ENCODE data around the gene CNTNAP2. TPM values are rescaled to one million over a fixed set of nuclear protein-coding genes. Genes with fewer than 3 reads are reported as not detected.

The CNTNAP2 gene
- total RNA-seq, 8 experiments from 2014 or later = 0.05 to 27.0 (median 15.0) TPM

GRCh38 chr7:147428075-147428474, 1311.5 kb downstream of the CNTNAP2 start:
- 0 to 100% (median 82%) methylated on average over 1 of the region's 1 CpG; no CpG with 5 or more reads in 2 of the 10 experiments for WGBS, 10 experiments
- in situ Hi-C loops (cut with MboI; ENCODE audit: low pct_unique_long_range_greater_than_20kb in 2 of 9, low sequenced_read_pairs in 9 of 9, unreplicated experiment in 9 of 9) = no loop called here
- Histone ChIP-seq H3K27ac (no peak overlapping the region), H3K4me1 (replicated peaks in 1 of 2) (no peaks in the 10 kb centered on the region), H3K4me3 (no peak overlapping the region)
- no peak for ATAC-seq (replicated peaks in 6 of 8)

GRCh38 chr7:147429961-147430360, 1313.4 kb downstream of the CNTNAP2 start:
- Histone ChIP-seq H3K4me1 (replicated peaks in 1 of 2) (no peaks in the 10 kb centered on the region), H3K4me3 (no peak overlapping the region), H3K27ac (no peak overlapping the region)
- no peak for ATAC-seq (replicated peaks in 6 of 8)
- in situ Hi-C loops (cut with MboI; ENCODE audit: low pct_unique_long_range_greater_than_20kb in 2 of 9, low sequenced_read_pairs in 9 of 9, unreplicated experiment in 9 of 9) = no loop called here

GRCh38 chr7:147432079-147432478, 1315.5 kb downstream of the CNTNAP2 start:
- in situ Hi-C loops (cut with MboI; ENCODE audit: low pct_unique_long_range_greater_than_20kb in 2 of 9, low sequenced_read_pairs in 9 of 9, unreplicated experiment in 9 of 9) = no loop called here
- H3K4me1 ChIP-seq (replicated peaks in 1 of 2) = no peaks in the 10 kb centered on the region
- peak in 1 of 8 experiments; percentile 37 for ATAC-seq (replicated peaks in 6 of 8)
- no peak overlapping the region for H3K4me3 ChIP-seq
- 0 to 76% (median 38%) methylated on average over 1 to 2 of the region's 2 CpGs; no CpG with 5 or more reads in 3 of the 10 experiments for WGBS, 10 experiments
- no peak overlapping the region for H3K27ac ChIP-seq

- H3K27ac ChIP-seq = no peak overlapping the region
- no peak for ATAC-seq (replicated peaks in 6 of 8)
- in situ Hi-C loops (cut with MboI; ENCODE audit: low pct_unique_long_range_greater_than_20kb in 2 of 9, low sequenced_read_pairs in 9 of 9, unreplicated experiment in 9 of 9) = no loop called here
- no peak overlapping the region for H3K4me3 ChIP-seq
- H3K4me1 ChIP-seq (replicated peaks in 1 of 2) = no peaks in the 10 kb centered on the region
- 33 to 100% (median 100%) methylated on average over 1 of the region's 1 CpG; no CpG with 5 or more reads in 6 of the 10 experiments for WGBS, 10 experiments
Observed at GRCh38 chr7:147432576-147432975, 1316.0 kb downstream of the CNTNAP2 start.

GRCh38 chr7:147436718-147437117, 1320.1 kb downstream of the CNTNAP2 start:
- Histone ChIP-seq H3K27ac (no peak overlapping the region), H3K4me1 (replicated peaks in 1 of 2) (no peaks in the 10 kb centered on the region), H3K4me3 (no peak overlapping the region)
- in situ Hi-C loops (cut with MboI; ENCODE audit: low pct_unique_long_range_greater_than_20kb in 2 of 9, low sequenced_read_pairs in 9 of 9, unreplicated experiment in 9 of 9) = no loop called here
- ATAC-seq (replicated peaks in 6 of 8) = no peak
- WGBS, 10 experiments = 0 to 100% (median 38%) methylated on average over 1 to 3 of the region's 3 CpGs; no CpG with 5 or more reads in 1 of the 10 experiments

GRCh38 chr7:147438216-147438615, 1321.6 kb downstream of the CNTNAP2 start:
- Histone ChIP-seq H3K27ac (no peak overlapping the region), H3K4me3 (no peak overlapping the region), H3K4me1 (replicated peaks in 1 of 2) (no peaks in the 10 kb centered on the region)
- in situ Hi-C loops (cut with MboI; ENCODE audit: low pct_unique_long_range_greater_than_20kb in 2 of 9, low sequenced_read_pairs in 9 of 9, unreplicated experiment in 9 of 9) = no loop called here
- ATAC-seq (replicated peaks in 6 of 8) = no peak
- 0 to 100% (median 32%) methylated on average over 1 of the region's 1 CpG; no CpG with 5 or more reads in 4 of the 10 experiments for WGBS, 10 experiments

GRCh38 chr7:147443942-147444341, 1327.3 kb downstream of the CNTNAP2 start:
- in situ Hi-C loops (cut with MboI; ENCODE audit: low pct_unique_long_range_greater_than_20kb in 2 of 9, low sequenced_read_pairs in 9 of 9, unreplicated experiment in 9 of 9) = no loop called here

GRCh38 chr7:147452816-147453215, 1336.2 kb downstream of the CNTNAP2 start:
- 0 to 100% (median 50%) methylated on average over 1 of the region's 1 CpG; no CpG with 5 or more reads in 1 of the 10 experiments for WGBS, 10 experiments
- no peak for ATAC-seq (replicated peaks in 6 of 8)
- in situ Hi-C loops (cut with MboI; ENCODE audit: low pct_unique_long_range_greater_than_20kb in 2 of 9, low sequenced_read_pairs in 9 of 9, unreplicated experiment in 9 of 9) = no loop called here

More at GRCh38 chr7:147443942-147444341, 1327.3 kb downstream of the CNTNAP2 start:
- H3K4me3 ChIP-seq = no peak overlapping the region
- H3K4me1 ChIP-seq (replicated peaks in 1 of 2) = no peaks in the 10 kb centered on the region
- 0 to 100% (median 49%) methylated on average over 1 to 2 of the region's 2 CpGs; no CpG with 5 or more reads in 1 of the 10 experiments for WGBS, 10 experiments
- no peak overlapping the region for H3K27ac ChIP-seq
- no peak for ATAC-seq (replicated peaks in 6 of 8)

GRCh38 chr7:147465223-147465622, 1348.6 kb downstream of the CNTNAP2 start:
- H3K4me3 ChIP-seq = no peak overlapping the region
- peaks cover 0 to 3% of the 10 kb centered on the region in 2 donors for H3K4me1 ChIP-seq (replicated peaks in 1 of 2)
- no peak overlapping the region for H3K27ac ChIP-seq
- WGBS, 10 experiments = 57 to 100% (median 93%) methylated on average over 1 to 2 of the region's 2 CpGs; no CpG with 5 or more reads in 1 of the 10 experiments
- in situ Hi-C loops (cut with MboI; ENCODE audit: low pct_unique_long_range_greater_than_20kb in 2 of 9, low sequenced_read_pairs in 9 of 9, unreplicated experiment in 9 of 9) = no loop called here
- ATAC-seq (replicated peaks in 6 of 8) = peak in 2 of 8 experiments; percentile 16 to 80

More at GRCh38 chr7:147452816-147453215, 1336.2 kb downstream of the CNTNAP2 start:
- H3K4me3 ChIP-seq = no peak overlapping the region
- H3K4me1 ChIP-seq (replicated peaks in 1 of 2) = no peaks in the 10 kb centered on the region
- H3K27ac ChIP-seq = no peak overlapping the region

- Histone ChIP-seq H3K4me3 (no peak overlapping the region), H3K27ac (no peak overlapping the region), H3K4me1 (replicated peaks in 1 of 2) (no peaks in the 10 kb centered on the region)
- ATAC-seq (replicated peaks in 6 of 8) = no peak
- in situ Hi-C loops (cut with MboI; ENCODE audit: low pct_unique_long_range_greater_than_20kb in 2 of 9, low sequenced_read_pairs in 9 of 9, unreplicated experiment in 9 of 9) = no loop called here
Observed at GRCh38 chr7:147472556-147472955, 1356.0 kb downstream of the CNTNAP2 start.

- 0 to 79% (median 48%) methylated on average over 1 to 4 of the region's 4 CpGs for WGBS, 10 experiments
- no peak overlapping the region for H3K27ac ChIP-seq
- H3K4me3 ChIP-seq = no peak overlapping the region
- H3K4me1 ChIP-seq (replicated peaks in 1 of 2) = no peaks in the 10 kb centered on the region
- in situ Hi-C loops (cut with MboI; ENCODE audit: low pct_unique_long_range_greater_than_20kb in 2 of 9, low sequenced_read_pairs in 9 of 9, unreplicated experiment in 9 of 9) = no loop called here
- ATAC-seq (replicated peaks in 6 of 8) = no peak
Observed at GRCh38 chr7:147474862-147475261, 1358.3 kb downstream of the CNTNAP2 start.

- ATAC-seq (replicated peaks in 6 of 8) = no peak
- Histone ChIP-seq H3K27ac (no peak overlapping the region), H3K4me3 (no peak overlapping the region), H3K4me1 (replicated peaks in 1 of 2) (no peaks in the 10 kb centered on the region)
- in situ Hi-C loops (cut with MboI; ENCODE audit: low pct_unique_long_range_greater_than_20kb in 2 of 9, low sequenced_read_pairs in 9 of 9, unreplicated experiment in 9 of 9) = no loop called here
- 42 to 100% (median 80%) methylated on average over 1 to 3 of the region's 3 CpGs; no CpG with 5 or more reads in 1 of the 10 experiments for WGBS, 10 experiments
Observed at GRCh38 chr7:147477526-147477925, 1360.9 kb downstream of the CNTNAP2 start.

- Histone ChIP-seq H3K27ac (no peak overlapping the region), H3K4me1 (replicated peaks in 1 of 2) (no peaks in the 10 kb centered on the region), H3K4me3 (no peak overlapping the region)
- 7 to 74% (median 37%) methylated on average over 1 to 3 of the region's 3 CpGs; no CpG with 5 or more reads in 1 of the 10 experiments for WGBS, 10 experiments
- ATAC-seq (replicated peaks in 6 of 8) = peak in 3 of 8 experiments; percentile 45 to 79 (median 54)
- in situ Hi-C loops (cut with MboI; ENCODE audit: low pct_unique_long_range_greater_than_20kb in 2 of 9, low sequenced_read_pairs in 9 of 9, unreplicated experiment in 9 of 9) = no loop called here
Observed at GRCh38 chr7:147478796-147479195, 1362.2 kb downstream of the CNTNAP2 start.

- in situ Hi-C loops (cut with MboI; ENCODE audit: low pct_unique_long_range_greater_than_20kb in 2 of 9, low sequenced_read_pairs in 9 of 9, unreplicated experiment in 9 of 9) = no loop called here
- WGBS, 10 experiments = 10 to 92% (median 81%) methylated on average over 2 to 6 of the region's 6 CpGs; no CpG with 5 or more reads in 1 of the 10 experiments
- no peak for ATAC-seq (replicated peaks in 6 of 8)
Observed at GRCh38 chr7:147483634-147484292, 1367.2 kb downstream of the CNTNAP2 start.

More at GRCh38 chr7:147483634-147484292, 1367.2 kb downstream of the CNTNAP2 start:
- no peak overlapping the region for H3K4me3 ChIP-seq
- no peaks in the 10 kb centered on the region for H3K4me1 ChIP-seq (replicated peaks in 1 of 2)
- no peak overlapping the region for H3K27ac ChIP-seq
